A549 (cell line): Measurements from ENCODE around the gene SLC29A3. TPM values are rescaled to one million over a fixed set of nuclear protein-coding genes. Genes with fewer than 3 reads are reported as not detected.

Source experiments
- BHLHE40 ChIP-seq: IDR thresholded peaks from 2 replicates; pipeline ENCODE4 v1.6.1; 2012; ENCODE audit warnings: low read depth, low read length, inconsistent platforms
- CBX2 ChIP-seq: fragments of 200-600 bp; sonication (generic); IDR thresholded peaks from 2 replicates; pipeline ENCODE4 v1.6.1; 2016; ENCODE audit warnings: low read depth, mild to moderate bottlenecking, borderline replicate concordance
- CBX8 ChIP-seq: fragments of 200-600 bp; sonication (generic); IDR thresholded peaks from 2 replicates; pipeline ENCODE4 v1.6.1; 2016
- CHD4 ChIP-seq: fragments of 200-600 bp; sonication (generic); IDR thresholded peaks from 2 replicates; pipeline ENCODE4 v1.6.1; 2016; ENCODE audit warnings: antibody characterized with exemption, mild to moderate bottlenecking, borderline replicate concordance
- FOSB ChIP-seq: fragments of 250-450 bp; sonication (Bioruptor Pico); IDR thresholded peaks from 2 replicates; pipeline ENCODE4 v1.5.0; 2020; ENCODE audit warnings: mild to moderate bottlenecking, moderate library complexity
- HDAC2 ChIP-seq: fragments of 200-600 bp; sonication (generic); IDR thresholded peaks from 2 replicates; pipeline ENCODE4 v1.6.1; 2016
- HEYL ChIP-seq: fragments of 250-450 bp; sonication (Bioruptor Pico); IDR thresholded peaks from 2 replicates; pipeline ENCODE4 v1.8.0; 2021; ENCODE audit warnings: mild to moderate bottlenecking, moderate library complexity
- HOXB5 ChIP-seq: fragments of 250-450 bp; sonication (Bioruptor Pico); IDR thresholded peaks from 2 replicates; pipeline ENCODE4 v1.5.0; 2020; ENCODE audit warnings: mild to moderate bottlenecking, moderate library complexity
- JUN ChIP-seq, 2 experiments: fragments of >200 bp; sonication (Bioruptor Twin); formaldehyde crosslinking; IDR thresholded peaks; 2 replicates in 1 of 2; 3 replicates in 1 of 2; pipeline ENCODE4 v1.6.1; 2016 to 2017
- KDM5A ChIP-seq: fragments of 200-600 bp; sonication (generic); IDR thresholded peaks from 2 replicates; pipeline ENCODE4 v1.6.1; 2016; ENCODE audit warnings: antibody characterized with exemption, mild to moderate bottlenecking
- MAZ ChIP-seq: fragments of 150-350 bp; IDR thresholded peaks from 2 replicates; pipeline ENCODE4 v1.6.1; 2014; ENCODE audit warnings: antibody characterized with exemption, low read depth, low read length, borderline replicate concordance
- MYC ChIP-seq: IDR thresholded peaks from 2 replicates; pipeline ENCODE4 v1.6.1; 2012; ENCODE audit warnings: mild to moderate bottlenecking, inconsistent platforms, low read length, improper control_type of control experiment, borderline replicate concordance
- PBX3 ChIP-seq: IDR thresholded peaks from 2 replicates; pipeline ENCODE4 v1.6.1; 2012
- POLR2A ChIP-seq: IDR thresholded peaks from 2 replicates; pipeline ENCODE4 v1.6.1; 2012; ENCODE audit warnings: mild to moderate bottlenecking, low read length
- RARB ChIP-seq: fragments of 250-450 bp; sonication (Bioruptor Pico); IDR thresholded peaks from 2 replicates; pipeline ENCODE4 v1.8.0; 2021; ENCODE audit warnings: mild to moderate bottlenecking, moderate library complexity
- REST ChIP-seq: fragments of 200-600 bp; sonication (generic); IDR thresholded peaks from 2 replicates; pipeline ENCODE4 v1.6.1; 2016; ENCODE audit warnings: antibody characterized with exemption, mild to moderate bottlenecking, moderate library complexity
- RFX5 ChIP-seq: fragments of 450-650 bp; IDR thresholded peaks from 2 replicates; pipeline ENCODE4 v1.7.1; 2014; ENCODE audit warnings: antibody characterized with exemption, mild to moderate bottlenecking, moderate library complexity
- RNF2 ChIP-seq: fragments of 200-600 bp; sonication (generic); IDR thresholded peaks from 2 replicates; pipeline ENCODE4 v1.6.1; 2016; ENCODE audit warnings: low read depth, mild to moderate bottlenecking, antibody characterized with exemption, moderate library complexity, borderline replicate concordance
- SMC3 ChIP-seq: fragments of >200 bp; sonication (Bioruptor Twin); formaldehyde crosslinking; IDR thresholded peaks from 3 replicates; pipeline ENCODE4 v1.6.1; 2018; ENCODE audit warnings: inconsistent platforms
- SREBF2 ChIP-seq: fragments of 450-650 bp; IDR thresholded peaks from 2 replicates; pipeline ENCODE4 v1.6.1; 2014; ENCODE audit warnings: mild to moderate bottlenecking, moderate library complexity
- ZFP36 ChIP-seq: fragments of 450-650 bp; IDR thresholded peaks from 2 replicates; pipeline ENCODE4 v1.6.1; 2014; ENCODE audit warnings: borderline replicate concordance; ENCODE audit not compliant: partially characterized antibody
- polyA plus RNA-seq, 4 experiments: library from polyadenylated mRNA; depleted of rRNA in 3 of 4; stranded (reverse); fragments of >200 nt; fragmentation: RNase III in 1 of 4; extraction: RNeasy Plus Mini Kit Qiagen cat#74134 plus additional on column Dnase treatment in 1 of 4; gene quantifications; 2 replicates in 3 of 4; 3 replicates in 1 of 4; pipeline ENCODE4 v1.2.3, GENCODE V29; 2011 to 2017
- TF ChIP-seq, protein P1 (sequence below): fragments of >200 bp; sonication (Bioruptor Twin); formaldehyde crosslinking; IDR thresholded peaks from 3 replicates; pipeline ENCODE4 v1.5.1; 2016
- TF ChIP-seq, protein P2 (sequence below): IDR thresholded peaks from 2 replicates; pipeline ENCODE4 v1.6.1; 2012; ENCODE audit warnings: low read depth, borderline replicate concordance

Gene SLC29A3
- polyA plus RNA-seq, 2 of the 4 experiments (the other 2 are of a cell fraction): 7.2 to 11.4 TPM

DNA sequence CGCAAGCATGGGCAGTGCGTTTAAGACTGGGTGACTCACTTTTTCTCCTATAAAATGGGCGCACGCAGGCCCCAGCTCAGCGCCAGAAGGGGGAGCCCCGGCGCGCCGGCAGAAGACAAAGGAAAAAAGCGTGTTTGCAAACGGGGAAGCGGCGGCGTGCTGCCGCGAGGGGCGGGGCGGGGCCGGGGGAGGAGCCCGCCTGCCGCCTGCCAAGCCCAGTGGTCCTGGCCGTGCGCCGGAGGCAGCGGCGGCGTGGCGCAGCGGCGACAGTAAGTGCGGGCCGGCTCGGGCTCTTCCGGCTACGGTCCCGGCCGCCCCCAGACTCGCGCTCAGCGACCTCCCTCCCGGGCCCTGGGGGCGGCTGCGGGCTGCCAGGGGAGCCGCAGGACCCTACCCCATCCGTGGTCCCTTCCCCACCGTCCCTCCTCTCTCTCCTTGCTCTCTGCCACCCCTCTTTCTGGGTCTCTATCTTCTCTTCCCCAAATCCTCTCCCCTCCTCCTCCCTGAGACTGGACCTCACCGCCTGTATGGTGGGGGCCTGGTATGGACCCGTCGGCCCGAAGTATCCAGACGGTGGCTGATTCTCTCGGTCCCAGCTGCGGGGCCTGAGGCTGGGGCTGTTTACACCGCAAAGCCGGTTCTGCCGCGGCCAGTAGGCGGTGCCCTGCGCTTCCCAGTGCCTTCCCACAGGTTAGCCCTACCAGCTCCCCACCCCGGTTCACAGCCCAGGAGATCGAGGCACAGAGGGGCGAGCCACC is at the start of gene SLC29A3 (continued):
- no peak for TF ChIP-seq RARB (CRISPR knock-in tag)
- no peak for TF ChIP-seq HEYL (CRISPR knock-in tag)
- TF ChIP-seq PBX3: no peak
- TF ChIP-seq, protein P1, sequence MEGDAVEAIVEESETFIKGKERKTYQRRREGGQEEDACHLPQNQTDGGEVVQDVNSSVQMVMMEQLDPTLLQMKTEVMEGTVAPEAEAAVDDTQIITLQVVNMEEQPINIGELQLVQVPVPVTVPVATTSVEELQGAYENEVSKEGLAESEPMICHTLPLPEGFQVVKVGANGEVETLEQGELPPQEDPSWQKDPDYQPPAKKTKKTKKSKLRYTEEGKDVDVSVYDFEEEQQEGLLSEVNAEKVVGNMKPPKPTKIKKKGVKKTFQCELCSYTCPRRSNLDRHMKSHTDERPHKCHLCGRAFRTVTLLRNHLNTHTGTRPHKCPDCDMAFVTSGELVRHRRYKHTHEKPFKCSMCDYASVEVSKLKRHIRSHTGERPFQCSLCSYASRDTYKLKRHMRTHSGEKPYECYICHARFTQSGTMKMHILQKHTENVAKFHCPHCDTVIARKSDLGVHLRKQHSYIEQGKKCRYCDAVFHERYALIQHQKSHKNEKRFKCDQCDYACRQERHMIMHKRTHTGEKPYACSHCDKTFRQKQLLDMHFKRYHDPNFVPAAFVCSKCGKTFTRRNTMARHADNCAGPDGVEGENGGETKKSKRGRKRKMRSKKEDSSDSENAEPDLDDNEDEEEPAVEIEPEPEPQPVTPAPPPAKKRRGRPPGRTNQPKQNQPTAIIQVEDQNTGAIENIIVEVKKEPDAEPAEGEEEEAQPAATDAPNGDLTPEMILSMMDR: peak; percentile 81
- TF ChIP-seq JUN (IDR thresholded peaks at IDR 0.05): peak in 1 of 2 experiments; percentile 76; a peak in 2 of 5 replicates
- no peak for TF ChIP-seq CBX2
- TF ChIP-seq BHLHE40: no peak
- no peak for TF ChIP-seq KDM5A
- TF ChIP-seq REST: no peak
- TF ChIP-seq FOSB (CRISPR knock-in tag): no peak
- no peak for TF ChIP-seq CBX8
- TF ChIP-seq, protein P2, sequence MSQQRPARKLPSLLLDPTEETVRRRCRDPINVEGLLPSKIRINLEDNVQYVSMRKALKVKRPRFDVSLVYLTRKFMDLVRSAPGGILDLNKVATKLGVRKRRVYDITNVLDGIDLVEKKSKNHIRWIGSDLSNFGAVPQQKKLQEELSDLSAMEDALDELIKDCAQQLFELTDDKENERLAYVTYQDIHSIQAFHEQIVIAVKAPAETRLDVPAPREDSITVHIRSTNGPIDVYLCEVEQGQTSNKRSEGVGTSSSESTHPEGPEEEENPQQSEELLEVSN: 0 out of 2 replicates have a peak, but pooled peaks have one; percentile 47
- TF ChIP-seq SREBF2: no peak
- no peak for TF ChIP-seq HOXB5 (CRISPR knock-in tag)
- peak; percentile 83 for TF ChIP-seq SMC3
- TF ChIP-seq POLR2A: peak; percentile 73
- TF ChIP-seq RNF2: no peak
- no peak for TF ChIP-seq RFX5
- TF ChIP-seq HDAC2: peak; percentile 88; the same call in 1 of the 2 replicates
- 0 out of 2 replicates have a peak, but pooled peaks have one; percentile 73 for TF ChIP-seq MYC
- no peak for TF ChIP-seq ZFP36
- peak; percentile 39; the same call in 1 of the 2 replicates for TF ChIP-seq MAZ
- no peak for TF ChIP-seq CHD4
